GM23248 (cell line): ENCODE results near the gene STUM. TPM values are rescaled to one million over a fixed set of nuclear protein-coding genes. Genes with fewer than 3 reads are reported as not detected.
"Not testable (repeated sequence)": the region's sequence is repeated elsewhere in the genome, so short reads cannot be mapped to it uniquely, and the experiment has no call there.

Experiments
- DNase-seq: peaks from one replicate; pipeline ENCODE4 v3.0.0-alpha.2; 2015
- H2AFZ ChIP-seq: fragments of 200-600 bp; sonication (generic); 2 replicates; pipeline ENCODE4 v1.6.1; 2016; ENCODE audit warnings: antibody characterized with exemption
- H3F3A ChIP-seq: fragments of 200-600 bp; sonication (generic); 2 replicates; pipeline ENCODE4 v1.6.1; 2016; ENCODE audit warnings: mild to moderate bottlenecking, antibody characterized with exemption, mixed run types; ENCODE audit not compliant: insufficient read depth
- H3K27ac ChIP-seq: fragments of 200-600 bp; sonication (generic); 2 replicates; pipeline ENCODE4 v1.5.1; 2016; ENCODE audit warnings: mild to moderate bottlenecking
- H3K27me3 ChIP-seq: fragments of 200-600 bp; sonication (generic); replicated peaks from 2 replicates; pipeline ENCODE4 v1.6.1; 2016; ENCODE audit warnings: mild to moderate bottlenecking; ENCODE audit not compliant: insufficient read depth
- H3K36me3 ChIP-seq: fragments of 200-600 bp; sonication (generic); 2 replicates; pipeline ENCODE4 v1.6.1; 2016; ENCODE audit warnings: low read depth, mild to moderate bottlenecking
- H3K4me1 ChIP-seq: fragments of 200-600 bp; sonication (generic); 2 replicates; pipeline ENCODE4 v1.6.1; 2016; ENCODE audit warnings: mild to moderate bottlenecking; ENCODE audit not compliant: insufficient read depth
- H3K4me2 ChIP-seq: fragments of 200-600 bp; sonication (generic); one replicate; pipeline ENCODE4 v1.6.1; 2016; ENCODE audit warnings: mild to moderate bottlenecking; ENCODE audit not compliant: unreplicated experiment
- H3K4me3 ChIP-seq: fragments of 200-600 bp; sonication (generic); 2 replicates; pipeline ENCODE4 v1.5.1; 2016; ENCODE audit warnings: mild to moderate bottlenecking
- H3K79me2 ChIP-seq: fragments of 200-600 bp; sonication (generic); 2 replicates; pipeline ENCODE4 v1.6.1; 2016; ENCODE audit warnings: mild to moderate bottlenecking; ENCODE audit not compliant: insufficient read depth
- H3K9ac ChIP-seq: fragments of 200-600 bp; sonication (generic); 2 replicates; pipeline ENCODE4 v1.6.1; 2016; ENCODE audit warnings: mild to moderate bottlenecking
- H3K9me2 ChIP-seq: fragments of 200-600 bp; sonication (generic); 2 replicates; pipeline ENCODE4 v1.6.1; 2016; ENCODE audit warnings: mixed run types, mild to moderate bottlenecking, moderate library complexity; ENCODE audit not compliant: insufficient read depth
- H3K9me3 ChIP-seq: fragments of 200-600 bp; sonication (generic); one replicate; pipeline ENCODE4 v1.6.1; 2017; ENCODE audit warnings: low read depth
- H4K20me1 ChIP-seq: fragments of 200-600 bp; sonication (generic); 2 replicates; pipeline ENCODE4 v1.6.0; 2016; ENCODE audit not compliant: insufficient read depth
- EZH2 ChIP-seq: fragments of 200-600 bp; sonication (generic); IDR thresholded peaks from 2 replicates; pipeline ENCODE4 v1.6.1; 2018; ENCODE audit warnings: antibody characterized with exemption, mild to moderate bottlenecking; ENCODE audit not compliant: insufficient read depth, poor library complexity, severe bottlenecking
- EZH2phosphoT487 ChIP-seq: fragments of 200-600 bp; sonication (generic); IDR thresholded peaks from 2 replicates; pipeline ENCODE4 v1.6.1; 2018; ENCODE audit warnings: antibody characterized with exemption, moderate library complexity, mild to moderate bottlenecking, low read depth; ENCODE audit not compliant: insufficient read depth
- WGBS, 2 experiments: methylation state at CpG; one replicate each; pipeline ENCODE4 v1.1.6; 2015 to 2017; ENCODE audit warnings: low lambda C conversion rate in 2 of 2, low coverage in 1 of 2; ENCODE audit errors: missing lambda C conversion rate in 2 of 2; 5-methylcytosine and 5-hydroxymethylcytosine counted together
- in situ Hi-C: fragments of 300-500 bp; cut with MboI; formaldehyde crosslinking; loops from 2 replicates; pipeline ENCODE4 v1.15.0; 2020
- polyA plus RNA-seq: library from polyadenylated mRNA; unstranded; fragments of >200 nt; fragmentation: Nextera tagmentation; extraction: Ambion mirVana; gene quantifications from 2 replicates; pipeline ENCODE4 v1.2.1, GENCODE V29; 2016
- total RNA-seq: library from RNA; depleted of rRNA; stranded (reverse); fragments of >200 nt; shearing (Covaris generic); gene quantifications from 2 replicates; pipeline ENCODE4 v1.2.3, GENCODE V29; 2014

The STUM gene
- total and polyA plus RNA-seq, 2 experiments from 2014 or later: under 0.01 TPM; not detected in 1

GRCh38 chr1:226598455-226598849 is 49.9 kb downstream of the STUM start:
- WGBS, 2 experiments: 41 to 42% methylated on average over 2 of the region's 2 CpGs
- H3K27ac ChIP-seq: no peak overlapping the region
- H3K4me3 ChIP-seq: no peak overlapping the region
- no peak overlapping the region for H2AFZ ChIP-seq
- H3K9ac ChIP-seq: no peak overlapping the region
- no peaks in the 10 kb centered on the region for H3K9me3 ChIP-seq
- H3K4me1 ChIP-seq: peaks cover 14% of the 10 kb centered on the region
- H3K79me2 ChIP-seq: no peaks in the 10 kb centered on the region
- no peaks in the 10 kb centered on the region for H4K20me1 ChIP-seq
- H3K9me2 ChIP-seq: no peaks in the 10 kb centered on the region
- H3K27me3 ChIP-seq: peaks cover 14% of the 10 kb centered on the region
- H3K36me3 ChIP-seq: no peaks in the 10 kb centered on the region
- H3K4me2 ChIP-seq: no peak overlapping the region
- DNase-seq: no peak
- peaks cover 7% of the 10 kb centered on the region for H3F3A ChIP-seq
- in situ Hi-C loops: no loop called here
- TF ChIP-seq EZH2: no peak
- no peak for TF ChIP-seq EZH2phosphoT487

GRCh38 chr1:226598955-226599354 is 50.4 kb downstream of the STUM start:
- H3F3A ChIP-seq, H2AFZ ChIP-seq, H4K20me1 ChIP-seq, H3K9ac ChIP-seq, H3K36me3 ChIP-seq, H3K4me2 ChIP-seq, H3K9me3 ChIP-seq, in situ Hi-C loops, H3K27ac ChIP-seq, H3K79me2 ChIP-seq, DNase-seq, H3K4me3 ChIP-seq, H3K9me2 ChIP-seq: not testable (repeated sequence)
- peaks cover 14% of the 10 kb centered on the region for H3K27me3 ChIP-seq
- 77 to 81% methylated on average over 3 of the region's 3 CpGs for WGBS, 2 experiments
- peaks cover 17% of the 10 kb centered on the region for H3K4me1 ChIP-seq

- H3K27ac ChIP-seq: no peak overlapping the region
- no peaks in the 10 kb centered on the region for H3K9me3 ChIP-seq
- no peak overlapping the region for H2AFZ ChIP-seq
- H3K36me3 ChIP-seq: no peaks in the 10 kb centered on the region
- in situ Hi-C loops: no loop called here
- H3K9ac ChIP-seq: no peak overlapping the region
- H3K4me1 ChIP-seq: peaks cover 21% of the 10 kb centered on the region
- H3K79me2 ChIP-seq: no peaks in the 10 kb centered on the region
- H3K4me2 ChIP-seq: no peak overlapping the region
- no peak for DNase-seq
- H4K20me1 ChIP-seq: no peaks in the 10 kb centered on the region
- H3K27me3 ChIP-seq: peaks cover 14% of the 10 kb centered on the region
- no peaks in the 10 kb centered on the region for H3K9me2 ChIP-seq
- TF ChIP-seq EZH2phosphoT487: no peak
- no peak for TF ChIP-seq EZH2
- H3F3A ChIP-seq: peaks cover 9% of the 10 kb centered on the region
- no peak overlapping the region for H3K4me3 ChIP-seq
These were observed 51.2 kb downstream of the STUM start for GRCh38 chr1:226599636-226600238.

GRCh38 chr1:226600254-226600653 is 51.7 kb downstream of the STUM start:
- no peak overlapping the region for H3K9ac ChIP-seq
- H4K20me1 ChIP-seq: no peaks in the 10 kb centered on the region
- H3K9me2 ChIP-seq: no peaks in the 10 kb centered on the region
- no peak for DNase-seq
- TF ChIP-seq EZH2phosphoT487 (no peak), EZH2 (no peak)
- no peak overlapping the region for H3K4me3 ChIP-seq
- H2AFZ ChIP-seq: no peak overlapping the region
- H3K9me3 ChIP-seq: no peaks in the 10 kb centered on the region
- H3F3A ChIP-seq: peaks cover 9% of the 10 kb centered on the region
- H3K4me1 ChIP-seq: peaks cover 21% of the 10 kb centered on the region
- WGBS, 2 experiments: 70 to 77% methylated on average over 4 of the region's 4 CpGs
- in situ Hi-C loops: no loop called here
- H3K27me3 ChIP-seq: peaks cover 13% of the 10 kb centered on the region
- no peaks in the 10 kb centered on the region for H3K79me2 ChIP-seq
- H3K27ac ChIP-seq: no peak overlapping the region
- no peaks in the 10 kb centered on the region for H3K36me3 ChIP-seq
- H3K4me2 ChIP-seq: no peak overlapping the region

GRCh38 chr1:226601456-226601855 is 52.9 kb downstream of the STUM start:
- H3K9me2 ChIP-seq: no peaks in the 10 kb centered on the region
- TF ChIP-seq EZH2phosphoT487 (no peak), EZH2 (no peak)
- H3K4me3 ChIP-seq: no peak overlapping the region
- H3K4me2 ChIP-seq: no peak overlapping the region
- no peak overlapping the region for H3K9ac ChIP-seq
- no peak overlapping the region for H2AFZ ChIP-seq
- no peaks in the 10 kb centered on the region for H3K9me3 ChIP-seq
- in situ Hi-C loops: no loop called here
- DNase-seq: no peak
- H3K4me1 ChIP-seq: peaks cover 21% of the 10 kb centered on the region
- no peaks in the 10 kb centered on the region for H3K36me3 ChIP-seq
- H3F3A ChIP-seq: peaks cover 9% of the 10 kb centered on the region
- H3K27me3 ChIP-seq: peaks cover 7% of the 10 kb centered on the region; the same call in 1 of the 2 replicates
- H3K79me2 ChIP-seq: no peaks in the 10 kb centered on the region
- 94 to 96% methylated on average over 9 of the region's 9 CpGs for WGBS, 2 experiments
- H3K27ac ChIP-seq: no peak overlapping the region
- no peaks in the 10 kb centered on the region for H4K20me1 ChIP-seq
